DND-41 (cell line): ENCODE results near the gene ALDH16A1.

ENCODE experiments used
- CTCF ChIP-seq: IDR thresholded peaks from 2 replicates; pipeline ENCODE4 v1.5.1; 2012; ENCODE audit warnings: borderline replicate concordance, low read length, moderate library complexity, mild to moderate bottlenecking; ENCODE audit not compliant: poor library complexity, severe bottlenecking; ENCODE audit errors: extremely low read depth
- EZH2 ChIP-seq: IDR thresholded peaks from 3 replicates; pipeline ENCODE4 v1.6.1; 2012; ENCODE audit warnings: borderline replicate concordance, low read depth, mild to moderate bottlenecking, moderate library complexity, low read length, inconsistent platforms; ENCODE audit not compliant: severe bottlenecking

GRCh38 chr19:49430172-49430677, 22.8 kb upstream of the ALDH16A1 start:
- TF ChIP-seq CTCF: no peak
- no peak for TF ChIP-seq EZH2
